ENCODE data around the gene RAB31. TPM values are rescaled to one million over a fixed set of nuclear protein-coding genes. Genes with fewer than 3 reads are reported as not detected.

RAB31 gene
- total RNA-seq, 1 donor = 1.9 TPM

DNA sequence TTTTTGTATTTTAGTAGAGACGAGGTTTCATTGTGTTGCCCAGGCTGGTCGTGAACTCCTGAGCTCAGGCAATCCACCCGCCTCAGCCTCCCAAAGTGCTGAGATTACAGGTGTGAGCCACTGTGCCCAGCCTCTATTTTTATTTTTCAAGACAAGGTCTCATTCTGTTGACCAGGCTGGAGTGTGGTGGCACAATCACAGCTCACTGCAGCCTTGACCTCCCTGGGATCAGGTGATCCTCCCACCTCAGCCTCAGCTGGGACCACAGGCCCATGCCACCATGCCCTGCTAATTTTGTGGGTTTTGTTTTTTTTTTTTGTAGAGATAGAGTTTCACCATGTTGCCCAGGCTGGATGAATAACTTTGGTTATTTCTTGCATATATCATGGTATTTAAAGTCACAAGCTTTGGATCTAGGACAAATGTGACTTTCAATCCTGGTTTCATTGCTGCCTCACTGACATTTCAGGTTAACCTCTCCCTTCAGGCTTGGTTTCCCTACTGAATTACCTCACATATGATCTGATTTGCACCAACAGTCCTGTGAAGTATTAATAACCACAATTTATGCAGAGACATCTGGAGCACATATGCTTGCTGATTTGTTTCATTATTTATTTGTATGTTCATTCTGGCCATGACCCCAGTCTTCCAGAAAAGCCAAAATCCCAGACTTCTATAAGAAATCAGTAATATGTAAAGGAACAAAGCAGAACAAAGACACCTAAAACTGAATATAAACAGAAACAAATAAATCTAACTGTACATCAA is 17.5 kb upstream of the RAB31 start:
- DNase-seq (ENCODE audit: low read depth in 2 of 3, low spot score in 2 of 3) = no peak

DNA sequence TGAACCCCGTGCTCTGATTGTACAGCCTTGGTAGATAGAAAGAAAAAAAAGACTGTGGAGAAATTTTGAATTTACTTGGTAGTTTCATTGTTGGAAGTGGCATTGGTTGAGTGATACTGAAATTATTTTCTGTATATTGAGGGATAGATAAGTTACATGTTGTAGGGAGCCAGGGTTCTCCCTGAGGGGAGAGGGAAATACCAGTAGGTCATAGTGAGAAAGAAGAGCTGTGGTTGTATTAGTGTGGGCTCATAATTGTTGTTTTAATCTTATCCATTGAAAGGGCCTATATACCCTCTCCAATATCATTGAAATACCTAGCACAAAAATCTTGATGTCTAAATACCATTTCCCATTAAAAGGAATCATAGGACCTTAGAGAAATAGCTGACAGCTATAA is 16.9 kb upstream of the RAB31 start:
- no peak for DNase-seq (ENCODE audit: low read depth in 2 of 3, low spot score in 2 of 3)

DNA sequence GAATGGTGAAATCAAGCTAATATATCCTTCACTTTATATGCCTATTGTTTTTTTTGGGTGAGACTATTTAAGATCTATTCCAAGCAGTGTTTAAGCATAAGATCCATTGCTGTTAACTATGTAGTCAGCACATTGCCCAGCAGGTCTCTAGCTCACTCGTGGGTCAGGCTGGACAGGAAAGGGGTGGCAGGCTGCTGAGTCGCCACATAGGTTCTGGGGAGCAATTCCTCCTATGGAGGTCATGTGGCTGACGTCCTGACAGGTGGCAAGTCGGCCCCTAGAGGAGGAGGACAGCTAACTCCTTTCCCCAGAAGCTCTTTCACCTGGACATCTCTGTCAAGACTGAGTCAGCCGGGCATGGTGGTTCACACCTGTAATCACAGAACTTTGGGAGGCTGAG is 13.9 kb upstream of the RAB31 start:
- no peak for DNase-seq (ENCODE audit: low read depth in 2 of 3, low spot score in 2 of 3)

DNA sequence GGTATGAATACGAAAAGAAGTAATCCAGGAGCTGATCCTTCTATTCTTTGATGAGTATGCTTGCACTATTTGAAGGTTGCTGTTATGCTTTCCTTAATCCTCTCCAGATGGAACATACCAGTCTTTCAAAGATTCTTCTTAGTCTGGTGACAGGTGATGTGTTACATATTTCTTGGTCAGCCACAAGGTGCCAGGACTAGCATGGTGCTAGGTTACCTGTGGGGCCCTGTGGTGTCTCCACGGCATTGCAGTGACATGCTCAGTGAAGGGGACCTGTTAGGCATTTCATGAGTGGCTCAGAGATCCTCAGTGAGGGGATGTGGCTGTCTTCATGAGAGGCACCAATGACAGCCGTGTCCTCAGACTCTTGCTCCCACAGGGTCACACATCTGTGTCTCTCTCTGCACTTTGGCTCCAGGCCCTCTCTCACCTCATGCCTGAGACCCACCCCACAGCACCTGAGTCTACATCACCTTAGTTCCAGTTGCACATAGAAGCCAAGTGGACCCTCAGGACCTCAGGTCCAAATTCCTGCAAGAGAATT is 13.1 kb upstream of the RAB31 start:
- no peak for DNase-seq (ENCODE audit: low read depth in 2 of 3, low spot score in 2 of 3)

DNA sequence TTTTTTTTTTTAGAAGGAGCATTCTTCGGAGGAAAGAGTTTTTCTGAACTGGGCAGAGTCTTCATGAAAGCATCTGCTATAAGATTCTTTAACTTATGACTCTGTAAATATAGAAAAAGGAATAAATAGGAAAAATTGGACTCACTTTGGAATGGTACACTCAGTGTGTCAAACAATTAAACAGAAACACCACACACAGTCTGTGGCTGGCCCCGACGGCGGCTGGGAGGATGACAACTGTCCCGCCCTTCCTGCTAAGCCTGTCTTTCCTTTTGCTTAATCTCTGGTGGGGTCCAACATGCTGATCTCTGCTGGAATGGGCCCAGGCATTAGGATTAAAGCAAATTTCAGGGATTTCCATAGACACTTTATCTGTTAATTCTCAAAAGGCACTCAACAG is 12.5 kb upstream of the RAB31 start:
- no peak for DNase-seq (ENCODE audit: low read depth in 2 of 3, low spot score in 2 of 3)

DNA sequence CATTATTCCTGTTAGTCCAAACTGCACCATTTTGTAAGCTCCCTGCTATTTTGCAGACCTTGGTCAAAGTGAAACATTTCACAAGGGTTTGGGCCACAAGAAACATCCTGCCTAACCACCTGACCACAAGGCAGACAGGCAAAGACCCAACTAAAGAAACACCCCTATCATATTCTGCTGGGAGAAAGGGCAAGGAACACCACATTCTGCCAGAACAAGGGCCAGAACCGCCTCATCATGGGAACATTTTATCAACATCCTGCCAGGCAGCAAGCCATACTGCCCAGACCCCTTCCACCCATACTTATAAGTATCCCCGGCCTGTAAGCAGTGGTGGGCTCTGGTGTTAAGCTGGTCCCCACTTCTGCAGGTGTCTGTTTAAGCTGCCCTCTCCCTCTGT is 12.0 kb upstream of the RAB31 start:
- no peak for DNase-seq (ENCODE audit: low read depth in 2 of 3, low spot score in 2 of 3)

DNA sequence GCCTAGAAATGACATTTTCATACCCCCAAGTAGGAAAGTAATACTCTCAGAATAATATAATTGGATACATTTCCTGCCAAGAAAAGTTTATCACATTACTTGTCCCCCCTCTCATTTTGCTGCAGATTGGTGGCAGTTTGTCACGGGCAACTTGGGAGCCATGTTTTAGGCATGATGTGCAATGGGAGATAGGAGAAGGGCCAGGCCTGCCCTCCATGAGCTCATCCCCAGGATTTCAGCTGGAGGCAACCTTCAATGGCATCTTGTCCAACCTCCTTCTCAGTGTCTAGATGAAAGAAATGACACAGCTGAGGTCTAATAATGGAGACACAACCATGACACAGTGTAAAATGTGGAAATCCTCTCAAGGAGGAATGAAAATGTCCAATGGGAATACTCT is 11.4 kb upstream of the RAB31 start:
- DNase-seq (ENCODE audit: low read depth in 2 of 3, low spot score in 2 of 3) = no peak

DNA sequence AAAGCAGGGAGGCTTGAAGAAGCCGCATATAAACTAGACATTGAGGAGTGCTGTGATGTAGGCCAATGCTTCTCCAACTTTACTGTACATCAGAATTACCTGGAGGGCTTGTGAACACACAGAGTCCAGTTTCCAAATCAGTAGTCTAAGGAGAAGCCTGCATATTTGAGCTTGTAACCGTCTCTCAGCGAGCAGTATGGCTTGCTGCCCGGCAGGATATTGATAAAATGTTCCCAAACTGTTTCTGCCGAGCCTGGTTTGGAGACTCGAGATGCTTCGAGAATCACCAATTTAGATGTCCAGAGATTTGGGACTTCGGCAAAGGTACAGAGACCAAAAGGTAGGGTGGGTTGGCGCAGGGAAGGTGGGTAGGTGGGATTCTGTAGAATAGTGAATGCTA is 11.0 kb upstream of the RAB31 start:
- no peak for DNase-seq (ENCODE audit: low read depth in 2 of 3, low spot score in 2 of 3)

DNA sequence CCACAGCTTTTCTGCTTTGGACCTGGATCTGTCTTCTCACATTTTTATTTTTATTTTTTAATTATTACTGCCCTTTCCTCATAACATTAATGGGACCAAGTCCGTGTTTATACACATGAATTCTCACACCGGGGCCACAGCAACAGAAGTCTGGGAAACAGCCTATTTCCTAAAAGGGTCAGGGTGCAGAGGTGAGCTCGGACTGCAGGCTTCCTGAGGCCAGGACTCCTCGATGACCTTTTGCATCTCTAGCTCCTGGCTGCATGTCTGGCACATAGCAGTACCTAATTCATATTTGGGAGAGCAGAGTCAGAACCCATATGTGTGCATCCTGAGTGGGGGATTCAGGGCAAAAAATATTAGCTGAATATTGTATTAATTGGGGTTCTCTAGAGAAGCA is 9.6 kb upstream of the RAB31 start:
- DNase-seq (ENCODE audit: low read depth in 2 of 3, low spot score in 2 of 3) = no peak

DNA sequence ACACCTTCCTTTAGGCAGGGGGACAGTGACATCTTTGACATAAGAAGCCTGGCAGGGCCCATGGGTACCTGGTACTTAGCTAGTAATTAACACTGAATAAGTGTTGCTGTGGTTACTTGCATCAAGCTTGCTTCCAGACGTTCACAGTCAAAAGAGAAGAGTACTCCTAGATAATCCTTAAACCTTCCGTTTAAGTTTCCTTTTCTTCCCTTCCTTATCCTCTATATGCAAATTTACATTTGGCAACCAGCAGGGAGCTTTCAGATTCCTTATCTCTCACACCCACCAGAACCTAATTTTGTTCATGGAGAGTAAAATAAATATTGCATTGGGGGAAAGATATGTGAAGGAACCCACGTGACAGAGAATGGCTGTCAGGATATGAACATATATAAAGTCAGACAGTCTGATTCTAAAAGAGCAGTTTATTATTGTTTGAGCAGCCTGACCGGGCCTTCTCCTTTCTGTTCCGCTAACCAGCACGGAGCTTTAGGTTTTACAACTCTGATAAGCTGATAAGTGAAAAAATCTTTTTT is 7.8 kb upstream of the RAB31 start:
- no peak for DNase-seq (ENCODE audit: low read depth in 2 of 3, low spot score in 2 of 3)

DNA sequence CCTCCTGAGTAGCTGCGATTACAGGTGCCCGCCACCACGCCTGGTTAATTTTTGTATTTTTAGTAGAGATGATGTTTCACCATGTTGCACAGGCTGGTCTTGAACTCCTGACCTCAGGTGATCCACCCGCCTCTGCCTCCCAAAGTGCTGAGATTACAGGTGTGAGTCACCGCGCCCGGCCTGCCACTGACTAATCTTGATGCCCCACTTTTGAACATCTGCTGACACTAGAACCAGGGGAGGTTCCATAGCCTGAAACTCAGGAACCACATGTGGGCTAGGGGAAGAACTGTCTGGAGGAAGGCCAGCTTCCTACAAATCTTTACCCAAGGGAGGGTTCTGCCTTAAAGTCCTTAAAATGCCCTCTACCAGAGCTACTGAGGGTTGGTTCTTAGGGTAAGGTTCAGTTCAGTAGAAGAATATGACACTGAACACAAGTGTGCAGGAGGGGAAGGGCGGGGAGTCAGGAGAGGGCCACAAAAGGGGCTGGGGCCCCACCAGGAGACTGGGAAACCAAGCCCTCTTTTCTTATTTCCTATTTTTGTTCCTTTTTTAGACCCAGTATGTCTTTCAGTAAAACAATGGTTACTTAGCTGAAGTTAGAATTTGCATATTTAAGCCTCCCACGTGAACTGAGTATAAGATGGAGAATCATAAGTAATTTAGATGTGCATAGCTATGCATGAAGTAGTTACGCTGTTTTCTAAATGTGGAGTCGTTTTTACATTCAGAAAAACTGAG is 6.3 kb upstream of the RAB31 start:
- DNase-seq (ENCODE audit: low read depth in 2 of 3, low spot score in 2 of 3) = no peak

DNA sequence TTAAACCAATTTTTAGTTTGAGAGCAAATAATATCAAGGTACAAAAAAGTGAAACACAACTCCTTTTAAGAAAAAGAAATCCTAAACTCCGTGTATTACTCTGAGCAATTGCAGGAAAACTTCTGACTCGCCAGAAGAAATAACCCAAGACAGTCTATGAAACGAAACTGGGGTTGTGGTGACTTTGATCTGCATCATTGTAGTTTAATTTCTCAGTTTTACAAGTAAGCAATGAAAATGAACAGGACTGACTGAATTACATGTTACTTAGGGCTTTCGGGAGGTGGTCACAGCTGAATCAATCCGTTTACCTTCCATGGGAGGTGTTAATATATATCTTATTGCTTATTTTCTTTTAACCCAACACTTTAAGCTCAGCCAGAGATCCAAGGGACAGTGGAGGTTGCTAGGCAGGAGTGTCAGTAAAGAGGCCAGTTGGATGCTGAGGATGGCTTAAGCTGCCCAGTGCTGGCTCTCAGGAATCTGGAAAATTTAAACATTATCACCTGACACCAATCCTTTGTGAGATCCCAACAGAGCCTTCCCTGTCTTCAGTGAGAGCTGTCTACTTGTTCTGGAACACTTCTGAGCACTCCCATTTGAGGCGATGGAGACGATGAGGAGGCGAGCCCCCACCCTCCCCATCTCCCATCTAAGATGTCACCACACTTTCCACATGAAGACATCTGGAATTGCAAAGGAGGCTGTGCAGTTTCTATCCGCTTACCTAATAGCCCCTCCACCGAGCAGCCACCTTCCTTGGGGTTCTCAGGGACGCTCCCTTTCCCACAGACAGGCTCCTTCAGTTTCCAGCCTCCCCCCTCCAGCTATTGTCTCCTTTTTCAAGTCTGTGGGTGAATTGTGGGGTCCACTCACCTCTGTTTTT is 3.6 kb upstream of the RAB31 start:
- no peak for DNase-seq (ENCODE audit: low read depth in 2 of 3, low spot score in 2 of 3)

DNA sequence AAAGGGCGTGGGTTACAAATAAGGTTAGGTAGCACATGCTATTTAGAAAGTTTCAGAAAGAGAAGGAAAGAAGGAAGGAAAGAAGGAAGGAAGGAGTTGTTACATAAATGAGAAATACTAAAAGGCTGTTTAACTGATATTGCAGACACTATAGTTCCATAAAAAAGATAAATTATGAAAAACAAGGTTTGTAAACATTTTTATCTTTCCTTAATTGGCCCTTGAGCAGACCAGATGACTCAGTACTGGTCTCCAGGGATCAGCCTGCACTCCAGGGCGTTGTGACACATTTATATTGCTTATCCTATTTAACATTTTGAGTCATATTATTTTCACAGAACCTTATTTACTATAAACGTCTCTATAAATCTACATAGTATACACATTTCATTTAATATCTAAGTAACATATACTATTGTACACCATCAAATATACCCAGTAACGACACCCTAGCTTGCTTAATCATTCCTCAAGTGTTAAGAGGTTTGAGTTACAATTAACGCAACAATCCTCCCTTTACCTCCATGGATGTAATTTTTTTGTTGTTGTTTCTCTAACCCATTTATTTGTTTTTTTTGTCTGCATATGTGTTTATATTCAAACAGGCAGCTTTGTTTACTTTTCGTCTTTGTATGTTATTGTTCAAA is 2.8 kb upstream of the RAB31 start:
- no peak for DNase-seq (ENCODE audit: low read depth in 2 of 3, low spot score in 2 of 3)

DNA sequence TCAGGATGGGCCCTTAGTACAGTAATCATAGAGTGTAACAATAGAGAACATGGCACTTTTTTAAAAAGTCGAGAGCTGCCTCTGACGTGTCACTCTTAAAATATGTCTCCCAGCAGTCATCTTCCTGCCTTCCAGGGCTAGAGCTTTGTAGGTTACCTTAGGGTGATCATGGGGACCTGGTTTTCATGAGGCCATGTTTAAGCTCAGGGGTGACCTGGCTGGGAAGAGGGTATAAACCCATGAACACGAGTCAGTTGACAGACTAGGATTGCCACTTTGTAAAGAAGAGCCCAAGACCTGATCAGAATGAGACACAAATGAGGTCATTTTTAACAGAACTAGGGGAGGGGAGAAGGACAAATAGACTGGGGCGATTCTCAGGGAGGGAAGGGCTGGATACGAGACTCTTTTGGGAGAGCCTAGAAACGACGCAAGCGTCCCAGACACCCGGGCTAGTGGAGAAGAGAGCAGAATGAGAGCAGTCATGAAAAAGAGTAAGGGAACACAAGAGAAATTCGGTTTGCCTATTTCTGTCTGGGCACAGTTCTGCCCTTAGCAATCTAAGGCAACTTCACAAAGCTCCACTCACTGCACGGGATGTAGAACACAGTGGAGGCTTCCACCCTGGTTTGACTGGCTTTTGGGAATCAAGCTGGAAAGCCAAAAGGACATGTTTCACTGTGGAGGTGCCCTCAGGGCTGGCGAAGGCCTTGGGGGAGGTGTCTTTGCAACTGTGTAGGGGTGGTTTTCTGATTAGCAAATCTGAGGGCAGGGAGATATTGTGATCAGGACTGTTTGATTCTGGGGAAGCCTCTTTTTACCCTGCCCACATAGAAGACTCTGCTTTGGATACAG is 1.8 kb upstream of the RAB31 start:
- DNase-seq (ENCODE audit: low read depth in 2 of 3, low spot score in 2 of 3) = no peak

DNA sequence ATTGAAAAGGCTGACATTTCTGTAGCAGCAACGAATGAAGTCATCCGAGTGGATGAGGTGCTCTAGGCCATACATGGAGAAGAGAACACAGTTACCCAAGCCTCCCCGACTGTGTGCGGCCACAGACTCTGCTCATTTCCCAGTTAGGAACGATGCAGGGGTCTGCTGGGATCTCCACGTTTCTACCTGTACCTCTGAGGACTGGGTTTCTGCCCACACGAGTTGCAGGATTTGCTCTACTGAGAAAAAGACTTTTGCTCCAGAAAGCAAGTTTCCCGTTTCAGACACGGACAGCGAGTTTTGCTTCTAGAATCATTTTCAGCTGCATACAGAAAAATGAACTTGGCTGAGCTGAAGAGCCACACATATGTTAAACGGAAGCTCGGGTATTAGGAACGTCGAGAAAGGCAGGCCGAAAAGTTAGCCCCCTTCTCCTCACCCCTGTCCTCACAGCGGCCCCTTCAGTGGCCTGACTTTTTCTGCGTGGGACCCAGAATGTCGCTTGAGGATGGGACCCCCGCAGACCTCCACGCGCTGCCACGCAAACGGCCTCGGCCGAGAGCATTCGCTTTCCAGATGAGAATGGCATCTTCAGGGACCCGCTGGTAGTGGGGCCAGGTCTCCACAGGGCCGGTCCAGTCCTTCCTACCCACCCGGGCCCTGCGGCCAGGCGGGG is 582 bp upstream of the RAB31 start:
- DNase-seq (ENCODE audit: low read depth in 2 of 3, low spot score in 2 of 3) = no peak

DNA sequence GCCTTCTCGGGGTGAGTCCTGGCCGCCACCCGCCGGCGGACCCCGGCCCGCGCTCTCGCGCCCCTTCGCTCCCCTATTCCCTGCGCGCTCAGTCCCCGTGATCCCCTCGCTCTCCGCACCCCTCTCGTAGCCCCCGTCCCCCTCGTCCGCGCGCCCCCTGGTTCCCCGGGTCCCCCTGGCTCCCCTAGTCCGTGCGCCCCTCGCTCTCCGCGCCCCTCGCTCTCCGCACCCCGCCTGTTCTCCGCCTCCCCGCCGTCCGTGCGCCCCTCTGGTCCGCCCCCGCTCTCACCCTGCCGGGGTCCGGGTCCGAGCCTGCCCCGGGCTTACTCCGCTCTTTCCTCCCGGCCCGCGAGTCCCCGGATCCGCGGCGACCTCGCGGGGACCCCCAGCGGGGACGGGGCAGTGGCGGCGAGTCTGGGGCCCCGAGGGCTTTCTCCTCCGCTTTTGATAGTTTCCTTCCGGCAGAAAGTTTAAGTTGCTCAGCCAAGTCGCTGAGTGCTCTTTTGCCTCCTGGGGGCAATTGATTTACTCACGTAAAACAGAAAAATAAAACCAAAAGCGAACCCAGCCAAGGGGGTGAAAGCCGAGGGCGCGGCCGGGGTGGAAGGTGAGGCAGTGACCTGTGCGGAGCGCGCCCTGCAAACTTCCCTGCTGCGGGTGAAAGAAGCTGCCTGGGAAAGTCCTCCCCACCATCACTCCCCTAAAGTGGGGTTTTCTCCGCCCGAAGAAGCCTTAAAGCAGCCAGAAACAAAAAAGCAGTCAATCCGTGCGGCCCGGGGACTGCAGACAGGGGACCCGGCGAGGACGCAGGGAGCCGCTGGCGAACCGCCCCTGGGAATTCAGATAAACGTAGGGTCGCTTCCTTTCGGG is 568 bp downstream of the RAB31 start:
- DNase-seq (ENCODE audit: low read depth in 2 of 3, low spot score in 2 of 3) = no peak

DNA sequence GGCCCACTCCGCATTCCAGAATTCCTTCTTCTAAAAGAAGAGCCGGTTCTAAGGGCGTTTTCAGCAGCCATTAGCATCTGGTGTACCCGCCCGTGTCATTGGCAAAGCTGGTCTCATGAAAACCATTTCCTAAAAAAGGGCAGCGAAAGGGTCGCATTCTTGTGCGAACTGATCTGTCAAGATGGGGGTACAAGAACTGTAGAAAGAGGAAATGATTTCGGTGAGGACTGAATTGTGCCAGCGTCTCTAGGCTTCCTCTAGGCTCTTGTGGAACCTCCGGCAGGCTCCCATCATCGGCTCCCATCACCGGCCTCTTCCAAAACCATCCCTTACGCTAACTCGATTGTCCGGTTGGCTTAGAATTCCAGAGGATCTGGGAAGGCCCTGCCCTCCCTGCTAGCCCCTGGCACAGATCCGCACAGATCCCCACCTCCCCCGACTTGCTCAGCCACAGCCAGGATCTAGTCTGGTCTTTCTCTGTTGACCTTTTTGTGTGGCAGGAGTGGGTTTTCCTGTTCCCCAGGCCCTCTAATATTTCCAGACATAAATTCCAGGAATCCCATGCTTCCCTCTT is 1.3 kb downstream of the RAB31 start:
- no peak for DNase-seq (ENCODE audit: low read depth in 2 of 3, low spot score in 2 of 3)

DNA sequence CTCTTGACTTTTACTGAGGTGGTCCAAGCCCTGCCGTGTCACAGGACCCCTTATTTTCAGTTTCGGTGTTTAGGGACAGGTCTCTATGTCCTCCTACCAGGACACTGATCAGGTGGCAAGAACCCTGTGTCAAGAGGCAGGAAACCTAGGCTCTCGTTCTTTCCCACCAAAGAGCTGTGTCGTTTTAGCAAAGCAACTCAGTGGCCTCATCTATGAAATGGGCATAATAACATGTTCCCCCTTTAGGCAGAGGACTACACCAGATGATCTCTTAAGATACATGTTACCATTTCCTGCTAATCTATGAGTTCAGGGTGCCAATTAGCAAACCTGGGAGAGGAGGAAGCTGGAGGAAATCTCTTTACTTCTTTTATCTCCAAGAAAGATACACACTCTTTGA is 1.9 kb downstream of the RAB31 start:
- DNase-seq (ENCODE audit: low read depth in 2 of 3, low spot score in 2 of 3) = no peak

Measured in hematopoietic multipotent progenitor cell (in vitro differentiated cells).